Measurements from ENCODE around the gene CCSER2. TPM values are rescaled to one million over a fixed set of nuclear protein-coding genes. Genes with fewer than 3 reads are reported as not detected.
"Not testable (repeated sequence)": the region's sequence is repeated elsewhere in the genome, so short reads cannot be mapped to it uniquely, and the experiment has no call there.

The CCSER2 gene
- total RNA-seq, 4 donors from 2014 or later = 33.7 to 63.9 (median 47.5) TPM

DNA sequence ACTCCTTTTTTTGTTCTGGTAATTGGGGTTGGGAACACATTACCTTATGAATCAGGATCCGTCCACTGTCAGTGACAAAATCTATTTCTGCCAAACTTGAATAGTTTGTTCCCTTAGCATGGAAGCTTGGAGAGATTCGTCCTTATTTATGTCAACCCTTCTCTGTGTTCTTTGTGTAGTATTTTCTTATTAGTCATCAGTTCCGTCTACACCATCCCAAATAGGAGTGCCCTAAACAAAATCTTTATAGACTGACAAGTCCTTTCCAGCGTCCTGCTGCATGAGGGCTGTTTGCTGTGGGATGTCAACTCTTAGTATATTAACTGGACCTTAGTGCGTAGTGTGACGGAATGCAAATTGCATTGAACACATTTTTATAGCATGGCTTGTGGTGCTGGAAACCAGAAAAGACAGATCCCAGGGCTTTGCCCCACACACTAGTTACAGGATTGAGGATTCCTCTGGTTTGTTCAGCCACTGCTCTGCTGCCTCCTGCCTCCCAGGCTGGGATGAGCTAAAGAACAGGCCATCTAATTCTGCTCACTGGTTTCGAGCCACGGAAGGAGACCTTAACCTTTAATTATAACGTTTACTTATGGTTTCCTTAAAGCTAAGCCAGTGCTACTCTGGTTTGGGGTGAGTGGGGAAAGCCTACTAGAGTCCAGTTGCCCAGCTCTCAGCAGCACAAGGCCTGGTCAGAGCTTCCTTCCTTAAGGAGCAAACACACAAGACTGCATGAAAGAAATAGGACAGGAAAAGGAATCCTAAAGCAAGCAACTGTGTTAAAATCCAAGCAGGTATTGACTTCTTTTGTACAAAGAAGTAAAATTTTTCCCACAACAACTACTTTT lies 194.4 kb downstream of the CCSER2 start:
- Histone ChIP-seq H3K4me1 (no peaks in the 10 kb centered on the region), H3K9me3 (peaks cover 0 to 4% (median 0%) of the 10 kb centered on the region in 4 donors), H3K4me3 (no peak overlapping the region), H3K27me3 (no peaks in the 10 kb centered on the region), H3K27ac (no peak overlapping the region), H3K36me3 (no peaks in the 10 kb centered on the region)
- no peak for DNase-seq
- TF ChIP-seq CTCF (IDR thresholded peaks at IDR 0.05) (no peak), POLR2A (IDR thresholded peaks at IDR 0.05) (no peak)

DNA sequence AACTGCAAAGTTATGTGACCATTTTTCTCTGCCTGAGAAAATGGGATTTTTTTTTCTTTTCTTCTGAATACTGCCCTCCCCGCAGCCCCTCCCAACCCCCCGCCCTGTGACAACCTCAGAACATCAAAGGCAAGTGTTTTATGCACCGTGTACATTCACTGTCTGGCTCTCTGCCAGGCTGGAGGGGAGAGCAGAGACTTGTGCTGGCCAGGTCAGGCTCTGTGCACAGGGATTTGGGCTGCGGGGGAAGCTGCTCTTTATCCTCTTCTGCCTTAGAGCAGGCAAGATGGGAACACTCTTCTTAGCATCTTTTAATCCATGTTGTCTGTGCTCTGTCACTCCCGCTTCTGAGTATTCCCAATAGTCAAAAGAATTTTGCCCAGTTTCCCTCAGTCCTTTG lies 195.1 kb downstream of the CCSER2 start:
- no peaks in the 10 kb centered on the region for H3K36me3 ChIP-seq
- no peak overlapping the region for H3K27ac ChIP-seq
- peaks cover 0 to 4% (median 0%) of the 10 kb centered on the region in 4 donors for H3K9me3 ChIP-seq
- no peak overlapping the region for H3K4me3 ChIP-seq
- H3K4me1 ChIP-seq = no peaks in the 10 kb centered on the region
- TF ChIP-seq POLR2A (IDR thresholded peaks at IDR 0.05) = no peak
- DNase-seq = no peak
- no peaks in the 10 kb centered on the region for H3K27me3 ChIP-seq

DNA sequence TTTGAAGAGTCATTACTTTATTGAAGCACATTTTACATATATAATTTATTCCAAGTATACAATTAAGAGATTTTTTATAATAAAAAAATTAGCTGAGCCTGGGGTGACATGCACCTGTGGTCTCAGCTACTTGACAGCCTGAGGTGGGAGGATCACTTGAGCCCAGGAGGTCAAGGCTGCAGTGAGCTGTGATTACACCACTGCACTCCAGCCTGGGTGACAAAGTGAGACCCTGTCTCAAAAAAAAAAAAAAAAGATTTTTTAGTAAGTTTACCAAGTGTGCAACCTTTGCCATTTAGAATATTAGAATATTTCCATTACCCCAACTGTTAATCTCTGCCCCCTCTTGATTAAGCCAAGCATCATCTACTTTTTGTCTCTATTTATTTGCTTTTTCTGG lies 196.0 kb downstream of the CCSER2 start:
- no peak for DNase-seq
- no peak overlapping the region for H3K4me3 ChIP-seq
- no peaks in the 10 kb centered on the region for H3K36me3 ChIP-seq
- H3K27ac ChIP-seq = no peak overlapping the region
- TF ChIP-seq CTCF (IDR thresholded peaks at IDR 0.05) (no peak), POLR2A (IDR thresholded peaks at IDR 0.05) (no peak)
- H3K27me3 ChIP-seq = no peaks in the 10 kb centered on the region
- H3K9me3 ChIP-seq = peaks cover 0 to 4% (median 0%) of the 10 kb centered on the region in 4 donors
- H3K4me1 ChIP-seq = no peaks in the 10 kb centered on the region

GRCh38 chr10:84525120-84525806 lies 196.9 kb downstream of the CCSER2 start:
- H3K9me3 ChIP-seq = peaks cover 0 to 4% (median 0%) of the 10 kb centered on the region in 4 donors
- DNase-seq = no peak
- TF ChIP-seq CTCF (IDR thresholded peaks at IDR 0.05) (no peak), POLR2A (IDR thresholded peaks at IDR 0.05) (no peak)
- no peaks in the 10 kb centered on the region for H3K36me3 ChIP-seq
- H3K4me3 ChIP-seq = no peak overlapping the region
- no peaks in the 10 kb centered on the region for H3K4me1 ChIP-seq
- H3K27me3 ChIP-seq = no peaks in the 10 kb centered on the region
- no peak overlapping the region for H3K27ac ChIP-seq

DNA sequence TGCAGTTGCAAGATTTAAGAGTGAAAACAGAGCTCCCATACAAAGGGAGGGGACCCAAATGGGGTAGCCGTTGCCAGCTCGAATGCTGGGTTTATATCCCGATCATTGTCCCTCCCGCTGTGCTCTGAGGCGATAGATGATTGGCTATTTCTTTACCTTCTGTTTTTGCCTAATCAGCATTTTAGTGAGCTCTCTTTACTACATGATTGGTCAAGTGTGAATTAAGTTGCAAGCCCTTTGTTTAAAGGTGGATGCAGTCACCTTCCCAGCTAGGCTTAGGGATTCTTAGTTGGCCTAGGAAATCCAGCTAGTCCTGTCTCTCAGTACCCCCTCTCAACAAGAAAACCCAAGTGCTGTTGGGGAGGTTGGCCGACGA lies 197.4 kb downstream of the CCSER2 start:
- not testable (repeated sequence) for H3K27ac ChIP-seq, H3K9me3 ChIP-seq, DNase-seq, H3K4me3 ChIP-seq, H3K36me3 ChIP-seq, H3K4me1 ChIP-seq, H3K27me3 ChIP-seq

DNA sequence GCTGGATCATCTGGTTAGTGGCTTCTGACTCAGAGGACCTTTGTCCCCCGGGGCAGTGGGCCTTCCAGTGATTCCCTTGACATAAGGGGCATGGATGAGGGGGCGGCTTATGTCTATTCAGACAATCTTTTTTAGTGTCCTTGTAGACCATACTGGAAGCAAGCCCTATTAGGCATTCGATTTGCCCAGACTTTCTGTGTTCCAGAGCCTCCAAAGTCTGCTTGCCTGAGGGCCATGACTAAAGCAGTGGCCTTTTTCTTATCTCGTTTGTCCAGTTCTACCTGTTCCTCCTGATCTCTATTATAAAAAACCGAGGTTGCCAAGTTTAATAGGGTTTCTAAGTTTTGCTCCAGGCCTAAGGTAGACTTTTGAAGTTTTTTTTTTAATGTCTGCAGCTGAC lies 199.0 kb downstream of the CCSER2 start:
- not testable (repeated sequence) for H3K27me3 ChIP-seq, H3K4me3 ChIP-seq, H3K27ac ChIP-seq, DNase-seq, H3K9me3 ChIP-seq, H3K4me1 ChIP-seq, H3K36me3 ChIP-seq

DNA sequence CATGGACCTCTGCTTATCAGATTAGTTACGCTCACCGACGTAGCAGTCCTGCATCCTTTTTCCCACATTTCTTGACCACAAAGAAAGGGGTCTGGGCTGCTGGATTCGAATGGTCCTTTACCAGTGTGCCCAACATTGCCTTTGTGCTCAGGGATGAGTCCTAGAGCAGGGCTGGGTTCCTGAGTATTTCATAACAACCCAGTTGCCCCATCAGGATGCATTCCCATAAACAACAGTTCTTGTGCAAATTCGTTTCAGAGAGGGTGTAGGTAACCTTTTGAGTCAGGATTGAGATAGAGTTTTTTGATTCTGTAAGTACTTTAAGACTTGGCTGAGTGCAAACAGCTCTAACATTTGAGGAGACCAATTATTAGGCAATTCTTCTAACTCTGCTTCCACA lies 200.1 kb downstream of the CCSER2 start:
- not testable (repeated sequence) for H3K27ac ChIP-seq, DNase-seq, H3K4me1 ChIP-seq, H3K9me3 ChIP-seq, H3K4me3 ChIP-seq, H3K27me3 ChIP-seq, H3K36me3 ChIP-seq
